ENCODE results near the gene TMEM80.
A peak's percentile ranks its signal among the peaks of the same experiment; 100 is the strongest.

The TMEM80 gene

GRCh38 chr11:747158-748006, 51.8 kb downstream of the TMEM80 start, which contains the start of gene TALDO1 (continued):
- TF ChIP-seq ZNF658 (tag by site-specific recombination; IDR thresholded peaks at IDR 0.05), result no peak
- TF ChIP-seq ZNF10 (tag by site-specific recombination; IDR thresholded peaks at IDR 0.05), result 0 out of 2 replicates have a peak, but pooled peaks have one; percentile 36
- no peak; the same call in 1 of the 2 replicates for TF ChIP-seq ZNF335 (tag by site-specific recombination; conservative IDR thresholded peaks at IDR 0.05)

DNA sequence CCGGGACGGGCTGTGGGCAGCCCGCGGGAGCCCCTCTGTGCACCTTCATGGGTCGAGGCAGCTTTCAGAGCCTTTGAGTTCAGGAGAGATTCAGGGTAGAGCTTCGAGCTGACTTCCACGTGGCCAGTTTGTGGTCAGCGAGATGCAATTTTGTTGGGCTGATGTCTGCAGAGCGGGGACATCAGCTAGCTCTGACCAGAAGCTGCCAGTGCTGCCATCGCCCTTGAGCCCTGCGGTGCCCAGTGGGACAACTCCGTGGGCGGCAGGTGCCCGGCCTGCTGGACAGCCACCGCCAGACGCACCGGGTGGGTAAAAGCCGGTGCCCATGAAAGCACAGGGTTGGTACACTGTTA, 52.4 kb downstream of the TMEM80 start:
- TF ChIP-seq SCRT1 (tag by site-specific recombination; IDR thresholded peaks at IDR 0.05; ENCODE audit: borderline replicate concordance) (no peak), ZBTB8A (tag by site-specific recombination; IDR thresholded peaks at IDR 0.05) (peak; percentile 50; the same call in 1 of the 2 replicates), ZNF670 (tag by site-specific recombination; IDR thresholded peaks at IDR 0.05; ENCODE audit: low read depth) (no peak), ZNF426 (tag by site-specific recombination; IDR thresholded peaks at IDR 0.05) (no peak), IKZF3 (tag by site-specific recombination; IDR thresholded peaks at IDR 0.05) (no peak), ZNF362 (tag by site-specific recombination; IDR thresholded peaks at IDR 0.05) (no peak), ZIC2 (tag by site-specific recombination; IDR thresholded peaks at IDR 0.05) (peak; percentile 64), ZNF248 (tag by site-specific recombination; IDR thresholded peaks at IDR 0.05) (no peak), ZNF473 (tag by site-specific recombination; IDR thresholded peaks at IDR 0.05) (no peak), ZNF324 (tag by site-specific recombination; IDR thresholded peaks at IDR 0.05) (no peak), ZNF449 (tag by site-specific recombination; IDR thresholded peaks at IDR 0.05) (0 out of 2 replicates have a peak, but pooled peaks have one; percentile 18), ZNF48 (tag by site-specific recombination; IDR thresholded peaks at IDR 0.05) (no peak), ZNF501 (tag by site-specific recombination; IDR thresholded peaks at IDR 0.05) (no peak), REST (tag by site-specific recombination; IDR thresholded peaks at IDR 0.05) (peak; percentile 72)
- TF ChIP-seq, protein P1, sequence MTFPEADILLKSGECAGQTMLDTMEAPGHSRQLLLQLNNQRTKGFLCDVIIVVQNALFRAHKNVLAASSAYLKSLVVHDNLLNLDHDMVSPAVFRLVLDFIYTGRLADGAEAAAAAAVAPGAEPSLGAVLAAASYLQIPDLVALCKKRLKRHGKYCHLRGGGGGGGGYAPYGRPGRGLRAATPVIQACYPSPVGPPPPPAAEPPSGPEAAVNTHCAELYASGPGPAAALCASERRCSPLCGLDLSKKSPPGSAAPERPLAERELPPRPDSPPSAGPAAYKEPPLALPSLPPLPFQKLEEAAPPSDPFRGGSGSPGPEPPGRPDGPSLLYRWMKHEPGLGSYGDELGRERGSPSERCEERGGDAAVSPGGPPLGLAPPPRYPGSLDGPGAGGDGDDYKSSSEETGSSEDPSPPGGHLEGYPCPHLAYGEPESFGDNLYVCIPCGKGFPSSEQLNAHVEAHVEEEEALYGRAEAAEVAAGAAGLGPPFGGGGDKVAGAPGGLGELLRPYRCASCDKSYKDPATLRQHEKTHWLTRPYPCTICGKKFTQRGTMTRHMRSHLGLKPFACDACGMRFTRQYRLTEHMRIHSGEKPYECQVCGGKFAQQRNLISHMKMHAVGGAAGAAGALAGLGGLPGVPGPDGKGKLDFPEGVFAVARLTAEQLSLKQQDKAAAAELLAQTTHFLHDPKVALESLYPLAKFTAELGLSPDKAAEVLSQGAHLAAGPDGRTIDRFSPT (tag by site-specific recombination; IDR thresholded peaks at IDR 0.05), result 0 out of 2 replicates have a peak, but pooled peaks have one; percentile 37
- peak overlapping the region; percentile 74; the same call in 1 of the 2 replicates for H3K27ac ChIP-seq (ENCODE audit: extremely low read depth, low read depth, low read length)
- ChIA-PET CTCF (interaction anchor here (0.5 to 1.4 kb wide), 5 partner anchors 10 to 146 kb away, joined by 3 to 6 read pairs (median 4); no protein-coding TSS in a partner anchor), POLR2A (interaction anchor here (0.5 to 1.9 kb wide), 10 partner anchors 16 to 172 kb away, joined by 3 to 12 read pairs (median 4); partner anchors contain the start of genes CEND1 and PHRF1)
- peak overlapping the region; percentile 97 for H3K4me3 ChIP-seq (ENCODE audit: low read depth, low read length)
- no peaks in the 10 kb centered on the region for H3K4me1 ChIP-seq (ENCODE audit: control insufficient read depth, insufficient read depth, low read length)
- peaks cover 0 to 14% of the 10 kb centered on the region in 2 experiments; a peak in 2 of 3 replicates for H3K36me3 ChIP-seq (ENCODE audit: control insufficient read depth in 2 of 2, insufficient read depth in 1 of 2, low read length in 2 of 2)
- no peaks in the 10 kb centered on the region for H3K9me3 ChIP-seq (ENCODE audit: control insufficient read depth, insufficient read depth, low read depth, low read length)
